ENCODE data around the gene BORCS8. TPM values are rescaled to one million over a fixed set of nuclear protein-coding genes. Genes with fewer than 3 reads are reported as not detected.
A peak's percentile ranks its signal among the peaks of the same experiment; 100 is the strongest.

Gene BORCS8
- total and polyA plus RNA-seq, 2 experiments from 2014 or later = 9.7 to 23.1 TPM

- 0 out of 2 replicates have a peak, but pooled peaks cover 6% of the 10 kb centered on the region for H3K4me1 ChIP-seq (ENCODE audit: insufficient read depth)
- H3K79me2 ChIP-seq (ENCODE audit: insufficient read depth) = peaks cover 16% of the 10 kb centered on the region; the same call in 1 of the 2 replicates
- peak within 1 kb of the TSS; percentile 57 for H3K27ac ChIP-seq
- WGBS, 2 experiments (ENCODE audit: low coverage in 1 of 2, low lambda C conversion rate in 2 of 2, missing lambda C conversion rate in 2 of 2) = 6% methylated on average over 55 to 59 of the region's 60 CpGs
- 0 out of 2 replicates have a peak, but pooled peaks cover 4% of the 10 kb centered on the region for H3F3A ChIP-seq (ENCODE audit: insufficient read depth)
- TF ChIP-seq EZH2 (IDR thresholded peaks at IDR 0.05; ENCODE audit: insufficient read depth, poor library complexity, severe bottlenecking) (no peak), EZH2phosphoT487 (IDR thresholded peaks at IDR 0.05; ENCODE audit: insufficient read depth, low read depth) (no peak)
- peak within 1 kb of the TSS; percentile 87 for H3K9ac ChIP-seq
- peak within 1 kb of the TSS; percentile 92 for H2AFZ ChIP-seq
- H3K36me3 ChIP-seq (ENCODE audit: low read depth) = no peaks in the 10 kb centered on the region
- H3K4me2 ChIP-seq (ENCODE audit: unreplicated experiment) = peak within 1 kb of the TSS; percentile 96
- no peaks in the 10 kb centered on the region for H3K9me3 ChIP-seq (ENCODE audit: low read depth)
- no peaks in the 10 kb centered on the region for H3K27me3 ChIP-seq (replicated peaks; ENCODE audit: insufficient read depth)
- H4K20me1 ChIP-seq (ENCODE audit: insufficient read depth) = no peaks in the 10 kb centered on the region
- DNase-seq = peak; percentile 94
- in situ Hi-C loops (cut with MboI) = no loop called here
- H3K4me3 ChIP-seq = peak within 1 kb of the TSS; percentile 98
- H3K9me2 ChIP-seq (ENCODE audit: insufficient read depth) = no peaks in the 10 kb centered on the region
Observed at GRCh38 chr19:19203012-19203856, 11.3 kb upstream of the BORCS8 start, which contains the start of gene NR2C2AP. NR2C2AP (minus strand) TSS chr19:19203414; CDS start chr19:19203060, 354 bp downstream.

- peak overlapping the region; percentile 98 for H3K4me3 ChIP-seq
- H3K9me2 ChIP-seq (ENCODE audit: insufficient read depth) = no peaks in the 10 kb centered on the region
- H2AFZ ChIP-seq = peak overlapping the region; percentile 92
- H3K9me3 ChIP-seq (ENCODE audit: low read depth) = no peaks in the 10 kb centered on the region
- no peaks in the 10 kb centered on the region for H3K36me3 ChIP-seq (ENCODE audit: low read depth)
- in situ Hi-C loops (cut with MboI) = no loop called here
- WGBS, 2 experiments (ENCODE audit: low coverage in 1 of 2, low lambda C conversion rate in 2 of 2, missing lambda C conversion rate in 2 of 2) = 6 to 11% methylated on average over 11 of the region's 11 CpGs
- H3F3A ChIP-seq (ENCODE audit: insufficient read depth) = 0 out of 2 replicates have a peak, but pooled peaks cover 4% of the 10 kb centered on the region
- no peaks in the 10 kb centered on the region for H3K27me3 ChIP-seq (replicated peaks; ENCODE audit: insufficient read depth)
- peak overlapping the region; percentile 87 for H3K9ac ChIP-seq
- H3K27ac ChIP-seq = peak overlapping the region; percentile 57
- TF ChIP-seq EZH2phosphoT487 (IDR thresholded peaks at IDR 0.05; ENCODE audit: insufficient read depth, low read depth) = no peak
- no peak for TF ChIP-seq EZH2 (IDR thresholded peaks at IDR 0.05; ENCODE audit: insufficient read depth, poor library complexity, severe bottlenecking)
- peak overlapping the region; percentile 96 for H3K4me2 ChIP-seq (ENCODE audit: unreplicated experiment)
- H4K20me1 ChIP-seq (ENCODE audit: insufficient read depth) = no peaks in the 10 kb centered on the region
- H3K4me1 ChIP-seq (ENCODE audit: insufficient read depth) = 0 out of 2 replicates have a peak, but pooled peaks cover 6% of the 10 kb centered on the region
- H3K79me2 ChIP-seq (ENCODE audit: insufficient read depth) = peaks cover 16% of the 10 kb centered on the region; the same call in 1 of the 2 replicates
- DNase-seq = peak; percentile 33
Observed at GRCh38 chr19:19202707-19203011, 10.7 kb upstream of the BORCS8 start.

GRCh38 chr19:19201697-19202630, 10.0 kb upstream of the BORCS8 start:
- 0 out of 2 replicates have a peak, but pooled peaks cover 6% of the 10 kb centered on the region for H3K4me1 ChIP-seq (ENCODE audit: insufficient read depth)
- H3K27me3 ChIP-seq (replicated peaks; ENCODE audit: insufficient read depth) = no peaks in the 10 kb centered on the region
- H2AFZ ChIP-seq = peak overlapping the region; percentile 92; the same call in 1 of the 2 replicates
- no peaks in the 10 kb centered on the region for H4K20me1 ChIP-seq (ENCODE audit: insufficient read depth)
- H3K9me2 ChIP-seq (ENCODE audit: insufficient read depth) = no peaks in the 10 kb centered on the region
- peak overlapping the region; percentile 87 for H3K9ac ChIP-seq
- H3K4me3 ChIP-seq = peak overlapping the region; percentile 98
- no peaks in the 10 kb centered on the region for H3K9me3 ChIP-seq (ENCODE audit: low read depth)
- no peak overlapping the region for H3K27ac ChIP-seq
- 62% methylated on average over 17 to 19 of the region's 19 CpGs for WGBS, 2 experiments (ENCODE audit: low coverage in 1 of 2, low lambda C conversion rate in 2 of 2, missing lambda C conversion rate in 2 of 2)
- no peak for DNase-seq
- peak overlapping the region; percentile 96 for H3K4me2 ChIP-seq (ENCODE audit: unreplicated experiment)
- in situ Hi-C loops (cut with MboI) = no loop called here
- H3K36me3 ChIP-seq (ENCODE audit: low read depth) = no peaks in the 10 kb centered on the region
- 0 out of 2 replicates have a peak, but pooled peaks cover 4% of the 10 kb centered on the region for H3F3A ChIP-seq (ENCODE audit: insufficient read depth)
- no peak for TF ChIP-seq EZH2phosphoT487 (IDR thresholded peaks at IDR 0.05; ENCODE audit: insufficient read depth, low read depth)
- no peak for TF ChIP-seq EZH2 (IDR thresholded peaks at IDR 0.05; ENCODE audit: insufficient read depth, poor library complexity, severe bottlenecking)
- H3K79me2 ChIP-seq (ENCODE audit: insufficient read depth) = peaks cover 16% of the 10 kb centered on the region; the same call in 1 of the 2 replicates

GRCh38 chr19:19193926-19194325, 2.0 kb upstream of the BORCS8 start:
- no peak overlapping the region for H2AFZ ChIP-seq
- no peaks in the 10 kb centered on the region for H3K9me2 ChIP-seq (ENCODE audit: insufficient read depth)
- no peaks in the 10 kb centered on the region for H3K36me3 ChIP-seq (ENCODE audit: low read depth)
- no peaks in the 10 kb centered on the region for H3F3A ChIP-seq (ENCODE audit: insufficient read depth)
- no peak overlapping the region for H3K4me3 ChIP-seq
- no peaks in the 10 kb centered on the region for H3K27me3 ChIP-seq (replicated peaks; ENCODE audit: insufficient read depth)
- peaks cover 64% of the 10 kb centered on the region for H3K79me2 ChIP-seq (ENCODE audit: insufficient read depth)
- TF ChIP-seq EZH2phosphoT487 (IDR thresholded peaks at IDR 0.05; ENCODE audit: insufficient read depth, low read depth) = no peak
- TF ChIP-seq EZH2 (IDR thresholded peaks at IDR 0.05; ENCODE audit: insufficient read depth, poor library complexity, severe bottlenecking) = no peak
- no peaks in the 10 kb centered on the region for H3K9me3 ChIP-seq (ENCODE audit: low read depth)
- 0 out of 2 replicates have a peak overlapping the region, but pooled peaks have one; percentile 95 for H3K9ac ChIP-seq
- H3K27ac ChIP-seq = no peak overlapping the region
- in situ Hi-C loops (cut with MboI) = no loop called here
- 61 to 67% methylated on average over 5 of the region's 5 CpGs for WGBS, 2 experiments (ENCODE audit: low coverage in 1 of 2, low lambda C conversion rate in 2 of 2, missing lambda C conversion rate in 2 of 2)
- H3K4me1 ChIP-seq (ENCODE audit: insufficient read depth) = peaks cover 18% of the 10 kb centered on the region
- H3K4me2 ChIP-seq (ENCODE audit: unreplicated experiment) = peak overlapping the region; percentile 77
- DNase-seq = no peak
- H4K20me1 ChIP-seq (ENCODE audit: insufficient read depth) = no peaks in the 10 kb centered on the region

Data from GM23248 (cell line).